Activated CD8-positive, alpha-beta memory T cell treated with anti-CD3 and anti-CD28 coated beads for 4 hours (primary cell): ENCODE data around the gene PIP5KL1.

Source experiments
- DNase-seq, 2 donors: peaks; one replicate each; pipeline ENCODE4 v3.0.0-alpha.2; 2020; ENCODE audit warnings: low read depth in 2 of 2

PIP5KL1 gene

DNA sequence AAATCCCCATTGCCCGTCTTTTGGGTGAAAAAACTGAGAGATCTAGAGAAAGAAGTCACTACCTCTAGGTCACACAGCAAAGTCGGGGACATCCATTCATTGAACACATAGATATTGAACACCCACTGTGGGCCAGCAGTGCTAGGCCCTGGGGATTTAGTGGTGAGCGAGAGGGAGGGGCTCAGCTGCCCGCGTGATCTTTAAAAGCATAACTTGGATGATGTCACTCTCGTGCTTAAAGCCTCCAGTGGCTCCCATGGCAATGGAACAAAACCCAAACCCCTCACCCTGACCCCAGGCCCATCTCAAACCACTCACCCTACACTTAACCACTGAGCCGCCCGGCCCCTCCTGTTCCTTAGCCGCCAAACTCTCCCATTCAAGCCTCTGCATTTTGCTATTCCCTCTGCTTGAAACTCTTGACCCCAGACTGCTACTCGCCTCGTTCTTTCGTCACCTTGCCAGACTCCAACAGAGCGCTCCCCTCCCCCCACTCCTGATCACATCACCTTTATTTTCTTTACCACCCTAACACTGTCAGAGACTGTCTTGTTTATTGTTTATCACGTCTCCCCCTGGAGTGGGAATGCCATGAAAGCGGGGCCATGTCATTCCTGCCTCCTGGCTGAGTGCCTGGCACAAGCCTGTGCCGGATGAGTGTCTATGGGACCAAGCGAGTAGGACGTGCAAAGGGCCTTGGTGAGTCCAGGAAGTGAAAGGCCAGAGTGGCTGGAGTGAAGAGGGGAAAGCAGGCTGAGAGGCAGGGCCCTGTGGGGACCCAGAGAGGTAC is 710 bp upstream of the PIP5KL1 start:
- no peak for DNase-seq

DNA sequence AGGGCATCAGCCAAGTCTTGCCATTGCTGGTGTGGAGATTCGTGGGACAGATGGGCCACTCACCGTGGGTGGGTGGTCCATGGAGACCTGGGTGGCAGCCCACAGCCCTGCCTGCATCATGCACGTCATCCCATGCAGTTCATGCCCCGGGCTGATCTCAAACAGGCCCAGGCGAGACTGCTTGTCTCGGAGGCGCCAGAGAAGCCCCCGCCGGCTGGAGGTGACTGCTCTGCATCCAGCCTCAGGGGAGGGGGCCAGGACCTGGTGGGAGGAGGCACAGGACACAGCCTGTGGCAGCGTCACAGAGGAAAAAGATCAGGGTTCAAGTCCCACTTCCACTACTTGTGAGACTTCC is 975 bp downstream of the PIP5KL1 start:
- DNase-seq, result no peak

DNA sequence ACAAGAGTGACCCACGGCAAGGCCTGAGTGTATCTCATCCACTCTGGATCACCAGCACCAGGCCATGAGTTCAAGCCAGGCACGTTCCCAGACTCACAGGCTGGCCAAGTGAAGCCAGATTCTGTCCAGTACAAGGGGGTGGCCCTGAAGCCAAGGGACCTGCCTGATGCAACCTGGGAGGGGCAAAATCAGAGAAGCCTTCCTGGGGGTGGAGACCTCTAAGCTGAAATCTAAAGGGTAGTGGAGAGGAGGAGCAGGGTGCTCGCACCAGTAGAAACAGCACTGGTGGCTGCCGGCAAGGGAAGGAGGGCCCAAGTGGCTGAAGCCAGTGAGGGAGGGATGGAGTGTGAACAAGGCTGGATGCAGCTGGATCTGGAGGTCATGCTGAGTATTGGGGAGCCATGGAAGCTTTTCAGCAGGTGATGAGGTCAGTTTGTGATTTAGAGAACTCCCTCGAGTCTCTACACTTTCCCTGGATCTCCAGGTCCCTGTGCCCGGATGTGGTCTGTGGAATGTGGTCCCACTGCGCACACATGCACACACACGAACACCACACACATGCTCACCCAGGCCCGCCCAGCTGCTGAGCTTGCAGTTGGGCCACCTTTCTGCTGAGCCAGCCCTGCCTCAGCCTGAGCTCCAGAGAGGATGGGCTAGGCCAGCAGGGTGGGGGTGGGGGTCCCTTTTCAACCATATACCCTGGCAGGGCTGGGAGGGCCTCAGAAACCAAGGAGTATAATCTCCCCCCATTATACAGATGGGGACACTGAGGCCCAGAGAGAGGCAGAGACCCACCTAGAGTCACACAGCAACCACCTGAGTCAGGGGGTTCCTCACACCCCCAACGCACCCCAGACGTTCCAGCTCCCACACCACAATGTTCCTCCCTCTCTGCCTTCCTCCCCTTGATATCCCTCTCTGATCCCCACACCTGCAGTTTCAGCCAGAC is 1.6 kb downstream of the PIP5KL1 start:
- no peak for DNase-seq

DNA sequence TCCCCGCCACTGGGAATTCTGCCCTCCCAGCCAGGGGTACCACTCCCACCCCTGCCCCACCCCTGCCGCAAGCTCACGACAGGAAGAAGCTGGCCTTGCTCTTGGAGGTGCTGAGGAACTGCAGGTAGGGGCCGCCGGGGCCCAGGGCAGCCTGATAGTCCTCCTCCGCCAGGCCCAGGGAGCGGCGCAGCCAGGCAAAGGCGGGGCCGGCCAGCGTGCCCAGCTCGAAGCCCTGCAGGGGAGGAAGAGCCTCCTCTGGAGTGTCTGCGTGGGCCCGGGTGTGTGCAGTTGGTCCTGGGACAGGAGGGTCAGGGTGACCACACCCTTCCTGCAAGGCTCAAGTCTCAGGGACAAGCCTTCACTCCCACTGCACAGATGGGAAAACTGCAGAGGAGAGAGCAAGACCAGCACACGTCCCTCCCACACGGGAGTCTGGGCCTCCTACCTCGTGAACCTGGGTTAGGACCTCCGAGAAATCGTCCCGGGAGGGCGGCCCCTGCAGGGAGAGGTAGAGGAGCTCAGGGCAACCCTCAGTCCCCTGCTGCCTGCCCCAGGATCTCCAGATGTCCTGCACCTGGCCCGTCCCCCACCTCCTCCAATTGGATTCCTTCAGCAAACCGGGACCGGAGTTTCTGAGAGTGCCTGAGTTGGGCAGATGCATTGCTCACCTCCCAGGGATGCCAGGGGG is 2.4 kb downstream of the PIP5KL1 start:
- DNase-seq, result no peak

DNA sequence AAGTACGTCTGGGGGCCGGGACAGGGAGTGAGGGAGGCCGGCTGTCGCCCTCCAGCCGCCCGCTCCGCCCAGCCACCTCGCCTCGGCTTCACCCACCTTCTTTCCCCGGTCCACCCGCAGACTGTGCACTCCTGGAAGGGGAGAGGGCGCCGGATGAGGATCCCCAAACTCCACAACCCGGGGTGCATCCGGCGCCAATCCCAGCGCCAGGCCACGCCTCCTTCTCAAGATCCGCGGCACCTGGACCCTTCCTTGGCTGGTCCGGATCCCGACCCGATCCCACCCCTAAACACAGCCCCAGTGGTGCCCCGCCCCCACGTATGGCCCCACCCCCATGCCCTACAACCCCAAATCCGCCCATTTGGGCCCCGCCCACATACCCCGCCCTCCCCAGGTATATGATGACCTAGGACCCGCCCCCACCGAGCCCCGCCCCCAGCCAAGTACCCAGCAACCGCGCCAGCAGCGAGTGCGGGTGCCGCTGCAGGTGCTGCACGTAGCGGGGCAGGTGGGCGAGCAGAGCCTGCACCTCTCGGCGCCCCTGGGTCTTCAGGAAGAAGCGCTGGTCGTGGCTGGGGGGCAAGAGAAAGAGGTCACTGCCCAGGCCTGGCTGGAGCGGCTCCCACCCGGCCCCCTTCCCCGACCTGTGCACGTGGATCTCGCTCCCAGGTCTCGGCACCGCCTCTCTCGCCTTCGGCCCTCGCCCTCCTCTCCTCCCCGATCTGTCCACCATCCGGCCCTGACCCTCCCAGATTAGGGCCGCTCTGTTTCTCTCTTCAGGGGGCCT is 3.2 kb downstream of the PIP5KL1 start:
- peak; percentile 47 to 54 for DNase-seq

DNA sequence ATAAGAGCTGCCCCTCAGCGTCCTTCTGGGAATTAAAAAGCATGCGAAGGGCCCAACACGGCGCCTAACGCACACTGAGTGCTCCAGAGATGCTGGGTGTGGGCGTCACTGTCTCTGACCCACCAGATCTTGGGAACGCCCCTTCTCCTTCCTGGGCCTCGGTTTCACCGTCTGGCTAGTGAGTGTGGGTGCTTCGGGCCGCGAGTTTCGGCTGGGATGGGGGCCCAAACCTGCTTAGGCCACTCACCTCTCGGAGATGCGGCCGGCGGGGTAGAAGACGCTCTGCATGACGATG is 3.7 kb downstream of the PIP5KL1 start:
- DNase-seq, result no peak

DNA sequence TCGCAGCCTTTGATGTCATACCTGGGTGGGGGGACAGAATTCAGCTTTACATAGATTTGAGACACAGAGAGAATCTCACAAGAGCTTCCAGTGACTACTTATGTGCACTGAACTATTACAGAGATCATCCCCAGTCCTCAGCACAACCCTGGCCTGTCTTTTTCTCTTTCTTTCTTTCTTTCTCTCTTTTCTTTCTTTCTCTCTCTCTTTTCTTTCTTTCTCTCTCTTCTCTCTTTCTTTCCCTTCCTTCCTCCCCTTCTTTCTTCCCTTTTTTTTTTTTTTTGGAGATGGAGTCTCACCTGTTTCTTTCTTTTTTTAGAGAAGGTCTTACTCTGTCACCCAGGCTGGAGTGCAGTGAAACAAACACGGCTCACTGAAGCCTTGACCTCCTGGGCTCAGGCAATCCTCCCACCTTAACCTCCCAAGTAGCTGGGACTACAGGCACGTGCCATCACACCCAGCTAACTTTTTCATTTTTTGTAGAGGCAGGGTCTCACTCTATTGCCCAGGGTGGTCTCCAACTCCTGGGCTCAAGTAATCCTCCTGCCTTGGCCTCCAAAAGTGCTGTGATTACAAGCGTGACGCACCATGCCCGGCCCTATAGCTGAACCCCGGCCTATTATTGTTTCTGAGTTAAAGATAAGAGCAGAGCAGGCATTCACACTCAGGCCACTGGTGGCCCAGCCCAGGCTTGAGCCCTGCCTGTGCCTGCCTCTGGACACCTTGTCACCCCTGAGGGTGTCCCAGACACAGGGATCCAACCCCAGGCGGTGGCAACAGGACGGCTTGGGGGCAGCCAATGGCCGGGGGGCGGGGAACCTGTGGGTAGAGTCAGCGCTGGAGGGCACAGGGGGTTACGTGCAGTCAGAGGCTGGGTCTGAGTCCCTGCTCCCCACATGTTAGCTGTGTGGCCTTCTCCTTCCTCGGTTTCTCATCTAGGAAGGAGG is 4.3 kb downstream of the PIP5KL1 start:
- no peak for DNase-seq

DNA sequence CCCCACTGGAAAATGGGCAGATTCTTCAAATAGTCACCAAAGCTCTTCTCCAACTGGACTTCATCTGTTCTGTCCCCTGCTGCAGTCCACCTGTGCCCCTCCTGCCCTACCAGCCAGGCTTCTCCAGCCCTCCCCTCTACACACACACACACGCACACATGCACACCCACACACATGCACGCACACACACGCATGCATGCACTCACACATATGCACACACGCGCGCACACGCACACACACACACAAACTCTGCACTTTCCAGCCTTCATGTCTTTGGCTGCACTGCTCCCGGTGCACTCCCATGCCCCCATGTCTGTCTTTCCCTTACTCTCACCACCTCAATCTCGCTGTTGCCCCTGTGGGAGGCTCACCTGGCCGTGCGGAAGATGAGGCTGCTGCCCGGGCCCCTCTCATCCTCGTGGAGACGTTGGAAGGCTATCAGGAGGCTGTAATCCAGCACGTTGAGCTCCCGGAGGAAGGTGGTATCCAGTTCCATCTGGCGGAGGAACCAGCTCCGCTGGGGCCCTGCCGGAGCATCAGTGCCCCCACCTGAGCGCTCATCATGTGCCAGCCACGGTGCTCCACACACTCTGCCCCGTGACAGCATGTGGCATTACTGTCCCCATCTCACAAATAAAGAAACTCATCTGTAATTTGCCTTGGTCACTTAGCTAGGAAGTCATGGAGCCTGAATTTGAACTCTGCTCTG is 5.7 kb downstream of the PIP5KL1 start:
- DNase-seq, result no peak

DNA sequence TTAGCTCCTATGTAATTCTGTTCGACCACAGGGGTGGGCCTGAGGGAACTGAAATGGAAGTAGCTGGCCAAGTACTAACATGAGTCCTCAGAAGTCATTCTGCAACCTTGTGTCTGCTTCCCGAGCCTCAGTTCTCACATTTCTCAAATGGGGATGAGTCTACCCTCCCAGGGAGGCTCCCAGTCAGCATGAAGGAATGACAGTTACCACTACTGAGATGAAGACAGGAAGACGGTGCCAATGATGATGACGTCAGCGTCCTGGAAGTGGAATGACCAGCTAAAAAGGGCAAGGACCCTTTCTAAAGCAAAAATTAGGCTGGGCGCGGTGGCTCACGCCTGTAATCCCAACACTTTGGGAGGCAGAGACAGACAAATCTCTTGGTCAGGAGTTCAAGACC is 6.8 kb downstream of the PIP5KL1 start:
- DNase-seq, result no peak

DNA sequence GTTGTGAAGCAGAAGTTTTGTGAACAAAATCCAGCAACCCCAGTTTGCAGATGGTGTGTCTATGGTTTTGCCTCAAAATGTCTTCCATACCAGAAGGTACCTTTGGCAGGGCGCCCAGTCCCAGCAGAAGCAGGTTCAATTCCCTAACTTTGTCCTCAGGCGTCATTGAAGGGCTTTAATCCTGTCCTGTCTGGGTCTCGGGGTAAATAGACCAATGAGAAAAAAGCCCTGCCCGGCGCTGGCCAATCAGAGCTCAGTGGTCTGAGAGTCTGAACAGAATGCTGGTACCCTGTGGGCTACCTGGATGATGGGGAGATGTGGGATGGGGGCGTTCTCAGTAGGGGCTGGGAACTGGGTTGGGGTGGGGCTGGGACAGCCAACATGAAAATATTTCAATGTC is 7.5 kb downstream of the PIP5KL1 start:
- DNase-seq, result no peak

DNA sequence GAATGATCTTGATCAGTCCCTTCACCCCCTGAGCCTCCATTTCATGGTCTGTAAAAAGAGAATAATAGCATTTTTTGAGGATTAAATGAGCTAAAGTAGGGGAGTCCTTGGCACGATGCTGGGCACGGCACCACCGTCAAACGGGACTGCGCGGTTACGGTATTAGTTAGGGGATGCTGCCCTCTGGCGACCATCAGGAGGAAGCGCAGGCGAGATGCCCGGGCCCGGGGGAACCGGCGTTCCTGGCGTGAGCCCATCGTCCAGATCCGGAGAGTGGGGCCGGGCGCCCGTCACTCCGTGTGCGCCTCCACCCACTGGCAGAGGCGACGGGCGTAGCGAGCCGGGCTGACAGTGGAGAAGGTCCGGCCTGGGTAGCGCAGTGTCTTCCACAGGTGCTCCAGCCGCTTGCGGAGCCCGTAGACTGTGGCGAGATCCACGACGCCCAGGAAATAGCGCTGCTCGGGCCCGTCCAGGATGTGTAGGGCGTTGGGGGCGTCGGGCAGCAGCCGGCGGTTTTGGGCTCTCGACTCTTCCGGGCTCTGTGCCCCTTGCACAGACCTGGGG is 8.9 kb downstream of the PIP5KL1 start:
- DNase-seq, result peak in 1 of 2 donors; percentile 57

DNA sequence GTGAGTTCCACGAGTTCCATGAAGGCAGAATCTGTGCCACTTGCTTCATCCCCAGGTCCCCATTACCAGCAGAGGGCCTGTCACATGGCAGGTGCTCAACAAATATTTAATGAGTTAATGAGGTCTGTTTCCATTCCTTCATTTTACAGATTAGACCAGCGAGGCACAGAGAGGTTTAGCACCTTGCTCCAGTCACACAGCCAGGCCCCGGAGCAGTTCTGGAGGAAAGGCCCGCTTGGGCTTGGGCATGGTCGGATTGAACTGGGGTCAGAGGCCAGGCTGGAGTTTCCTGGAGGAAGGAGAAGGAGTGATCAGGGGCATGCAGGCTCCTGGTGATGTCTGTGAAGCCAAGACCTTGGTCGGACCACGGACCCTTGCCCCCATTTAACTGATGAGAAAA is 9.8 kb downstream of the PIP5KL1 start:
- DNase-seq, result no peak

DNA sequence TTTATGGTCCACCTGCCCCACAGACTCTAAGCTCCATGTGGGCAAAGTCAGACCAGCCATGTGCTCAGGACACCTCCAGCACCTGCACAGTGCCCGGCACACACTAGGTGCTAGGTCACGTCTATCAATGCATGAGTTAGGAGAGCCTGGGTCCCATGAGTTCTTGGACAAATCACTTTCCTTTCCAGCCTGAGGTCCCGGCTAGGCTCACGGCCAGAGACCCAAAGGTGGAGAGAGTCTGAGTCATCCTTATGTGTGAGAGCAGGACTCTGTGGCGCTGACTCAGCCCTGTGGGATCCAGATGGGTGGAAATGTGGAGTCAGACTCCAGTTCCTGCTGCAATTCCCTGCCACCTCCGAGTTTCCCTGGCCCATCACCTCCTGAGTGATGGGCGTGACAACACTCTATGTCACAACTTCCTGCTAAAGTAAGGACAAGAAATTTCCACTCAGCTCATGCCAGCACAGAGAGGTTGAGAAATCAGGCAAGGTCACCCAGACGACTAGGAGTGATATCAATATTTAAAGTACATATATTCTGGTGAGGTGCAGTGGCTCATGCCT is 11.2 kb downstream of the PIP5KL1 start:
- no peak for DNase-seq

DNA sequence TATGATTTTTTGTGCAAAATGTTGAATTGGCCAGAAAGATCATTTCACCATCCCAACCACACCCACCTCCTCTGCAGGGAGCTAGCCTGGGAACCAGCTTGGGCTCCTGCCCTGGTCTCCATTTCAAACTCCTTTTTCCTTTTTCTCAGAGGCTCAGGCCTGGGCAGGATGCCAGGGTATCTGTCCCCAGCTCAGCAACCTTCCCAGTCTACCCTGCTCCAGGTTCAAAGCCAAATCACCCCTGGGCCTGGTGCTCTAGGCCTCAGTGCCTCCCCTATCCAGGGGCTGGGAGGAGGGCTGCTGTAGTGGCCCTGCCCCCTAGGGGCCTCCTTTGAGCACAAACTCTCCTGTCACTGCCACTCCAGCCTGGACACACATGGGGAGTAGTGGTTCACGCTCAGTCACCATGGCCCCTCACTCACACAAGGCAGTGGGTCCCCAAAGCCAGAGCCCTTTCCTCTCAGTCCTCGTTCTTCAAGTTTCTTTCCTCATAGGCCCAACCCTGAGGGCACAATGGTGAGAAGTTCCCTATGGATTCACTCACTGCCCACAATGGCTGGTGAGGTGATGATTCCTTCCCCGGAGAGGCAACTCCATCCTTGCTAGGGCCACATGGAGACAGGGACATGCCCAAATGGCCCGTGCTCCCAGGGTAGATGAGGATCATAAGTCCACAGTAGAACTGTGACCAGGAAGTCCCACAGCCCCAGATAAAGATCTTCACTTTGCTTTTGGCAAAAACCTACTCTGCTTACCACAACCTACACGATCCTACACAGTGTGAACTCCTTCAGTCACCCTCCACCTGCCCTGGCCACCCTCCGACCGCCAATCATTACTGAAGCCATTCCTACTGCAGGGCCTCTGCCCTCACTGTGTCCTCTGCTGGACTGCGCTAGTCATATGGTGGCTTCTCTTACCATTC is 12.1 kb downstream of the PIP5KL1 start:
- no peak for DNase-seq

DNA sequence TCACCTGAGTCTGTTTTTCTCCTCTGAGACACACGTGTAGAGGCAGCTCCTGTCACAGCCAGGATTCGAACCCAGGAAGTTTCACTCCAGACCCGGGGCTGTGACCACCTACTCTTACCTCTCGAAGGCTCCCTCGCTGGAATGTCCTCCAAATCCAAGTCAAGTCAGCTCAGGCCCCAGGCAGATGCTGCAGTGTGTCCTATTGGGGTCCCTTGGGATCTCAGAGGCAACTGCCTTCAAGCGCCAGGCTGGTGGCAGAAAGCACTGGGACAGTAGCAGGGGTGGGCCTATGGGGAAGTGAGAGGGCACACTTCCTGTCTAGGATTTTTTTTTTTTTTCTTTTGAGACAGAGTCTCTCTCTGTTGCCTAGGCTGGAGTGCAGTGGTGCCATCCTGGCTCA is 13.0 kb downstream of the PIP5KL1 start:
- DNase-seq, result no peak

DNA sequence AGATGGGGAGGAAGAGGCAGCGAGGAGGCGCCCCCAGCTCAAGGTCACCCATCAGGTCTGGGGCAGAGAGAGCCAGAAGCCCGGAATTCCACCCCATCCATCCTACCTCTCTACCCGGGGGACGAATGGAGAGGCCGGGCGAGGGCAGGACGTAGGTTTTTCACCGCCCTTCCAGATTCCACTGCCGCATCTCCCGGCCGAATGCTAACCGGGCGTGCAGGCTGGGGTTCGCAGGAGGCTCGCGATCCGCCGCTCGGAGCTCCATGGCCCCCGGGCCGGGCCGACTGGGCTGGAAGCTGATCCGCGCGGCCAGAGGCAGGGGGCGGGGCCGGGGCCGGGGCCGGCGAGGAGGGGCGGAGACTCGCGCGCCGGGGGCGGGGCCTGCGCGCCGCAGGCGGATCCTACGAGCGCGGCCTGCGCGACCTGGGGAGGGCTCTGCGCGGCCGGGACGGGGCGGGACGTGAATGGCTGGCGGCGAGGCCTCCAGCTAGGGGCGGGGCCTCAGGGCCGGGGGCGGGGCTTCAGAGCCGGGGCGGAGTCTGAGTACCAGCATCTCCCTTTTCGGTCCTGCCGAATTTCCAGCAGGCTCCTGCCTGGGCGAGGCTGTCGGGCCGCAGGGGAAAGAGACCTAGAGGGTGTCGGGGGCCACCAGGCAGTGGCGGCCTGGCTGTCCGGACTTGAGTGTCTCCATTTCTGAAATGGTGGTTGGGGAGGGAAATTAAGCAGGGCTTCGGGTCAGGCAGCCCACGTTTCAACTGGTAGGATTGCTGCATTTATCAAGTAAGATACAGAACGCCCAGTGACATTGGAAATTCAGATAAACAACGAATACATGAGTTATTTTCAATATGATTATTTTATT is 13.6 kb downstream of the PIP5KL1 start, which contains the start of gene ST6GALNAC4:
TSS of gene ST6GALNAC4 (minus strand) at position 322 of the 862 bp plus-strand sequence. CDS start 622 bp downstream, outside the sequence.
- peak; percentile 86 to 91 for DNase-seq
